ENCODE results near the gene FOXL3.

The FOXL3 gene

DNA sequence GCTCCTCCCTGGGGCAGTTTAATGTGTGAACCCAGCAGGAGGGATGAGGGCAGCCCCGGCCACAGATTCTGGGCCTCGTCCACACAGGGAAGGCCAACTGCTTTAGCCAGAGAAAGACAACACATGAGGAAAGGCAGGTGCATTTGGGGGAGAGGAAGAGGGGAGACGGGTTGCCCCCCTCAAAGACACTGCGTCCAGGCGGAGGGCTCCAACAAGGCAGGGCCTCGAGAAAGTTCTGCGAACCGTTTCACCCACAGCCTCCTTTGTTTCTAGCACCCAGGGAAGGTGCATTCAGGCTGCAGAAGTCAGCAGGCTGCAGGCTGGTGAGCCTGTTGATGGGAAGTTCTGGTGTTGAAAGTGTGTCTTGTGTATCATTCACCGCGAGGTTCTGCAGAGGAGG is 10.1 kb downstream of the FOXL3 start:
- Histone ChIP-seq H3K4me1 (ENCODE audit: control extremely low read depth in 1 of 4, control insufficient read depth in 4 of 4, insufficient read depth in 4 of 4, low read length in 3 of 4) (no peaks in the 10 kb centered on the region), H3K9me3 (ENCODE audit: control extremely low read depth in 1 of 5, control insufficient read depth in 4 of 5, insufficient read depth in 2 of 5, low read depth in 1 of 5, low read length in 4 of 5) (no peaks in the 10 kb centered on the region), H3K27ac (ENCODE audit: insufficient read depth in 1 of 2, low read depth in 1 of 2, low read length in 2 of 2, poor library complexity in 1 of 2, severe bottlenecking in 2 of 2) (no peak overlapping the region), H3K36me3 (ENCODE audit: control insufficient read depth in 4 of 4, insufficient read depth in 4 of 4, low read length in 3 of 4) (no peaks in the 10 kb centered on the region), H3K27me3 (replicated peaks in 2 of 5; ENCODE audit: control insufficient read depth in 4 of 5, insufficient read depth in 5 of 5, low read length in 4 of 5) (peaks cover 0 to 4% (median 0%) of the 10 kb centered on the region in 5 experiments), H3K4me3 (ENCODE audit: control insufficient read depth in 1 of 7, extremely low read depth in 1 of 7, insufficient read depth in 4 of 7, low read depth in 2 of 7, low read length in 6 of 7) (no peak overlapping the region)
- POLR2A ChIA-PET: no interaction called here
- CTCF ChIA-PET: no interaction called here
- 100% methylated on average over 4 of the region's 10 CpGs for whole genome bisulfite sequencing (ENCODE audit: insufficient coverage)
- no peak for DNase-seq

DNA sequence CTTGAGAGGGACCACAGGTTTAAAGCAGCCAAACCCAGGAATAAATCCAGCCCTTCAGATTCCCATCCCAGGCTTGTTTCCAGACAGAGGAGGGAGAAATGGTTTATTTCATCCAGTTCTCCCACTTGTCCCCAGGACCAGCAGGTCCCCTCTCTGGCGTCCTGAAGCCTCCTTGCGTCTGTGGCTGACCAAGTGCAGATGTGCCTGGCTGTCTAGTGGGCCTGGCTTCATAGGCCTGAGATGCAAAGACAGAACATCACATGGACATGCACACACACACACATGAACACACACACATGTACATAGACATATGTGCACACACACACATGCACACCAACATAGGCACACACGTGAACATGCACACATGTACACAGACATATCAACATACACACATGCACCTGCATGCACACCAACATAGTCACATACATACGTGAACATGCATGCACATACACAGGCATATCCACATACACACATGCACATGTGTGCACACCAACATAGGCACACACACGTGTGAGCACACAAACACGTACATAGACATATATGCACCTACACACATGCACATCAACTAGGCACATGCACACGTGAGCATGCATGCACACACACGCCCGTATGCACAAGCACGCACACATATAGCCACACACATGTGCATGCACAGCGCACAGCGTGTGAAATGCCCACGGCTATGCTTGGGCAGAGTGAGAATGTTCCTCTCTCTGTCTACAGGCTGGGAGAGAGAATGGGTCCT is 10.7 kb downstream of the FOXL3 start:
- ChIA-PET CTCF (no interaction called here), POLR2A (no interaction called here)
- WGBS (ENCODE audit: insufficient coverage): 99% methylated on average over 13 of the region's 13 CpGs
- Histone ChIP-seq H3K36me3 (ENCODE audit: control insufficient read depth in 4 of 4, insufficient read depth in 4 of 4, low read length in 3 of 4) (no peaks in the 10 kb centered on the region), H3K9me3 (ENCODE audit: control extremely low read depth in 1 of 5, control insufficient read depth in 4 of 5, insufficient read depth in 2 of 5, low read depth in 1 of 5, low read length in 4 of 5) (no peaks in the 10 kb centered on the region), H3K27me3 (replicated peaks in 2 of 5; ENCODE audit: control insufficient read depth in 4 of 5, insufficient read depth in 5 of 5, low read length in 4 of 5) (peaks cover 0 to 3% (median 0%) of the 10 kb centered on the region in 5 experiments), H3K4me1 (ENCODE audit: control extremely low read depth in 1 of 4, control insufficient read depth in 4 of 4, insufficient read depth in 4 of 4, low read length in 3 of 4) (no peaks in the 10 kb centered on the region), H3K4me3 (ENCODE audit: control insufficient read depth in 1 of 7, extremely low read depth in 1 of 7, insufficient read depth in 4 of 7, low read depth in 2 of 7, low read length in 6 of 7) (no peak overlapping the region), H3K27ac (ENCODE audit: insufficient read depth in 1 of 2, low read depth in 1 of 2, low read length in 2 of 2, poor library complexity in 1 of 2, severe bottlenecking in 2 of 2) (no peak overlapping the region)
- DNase-seq: no peak

DNA sequence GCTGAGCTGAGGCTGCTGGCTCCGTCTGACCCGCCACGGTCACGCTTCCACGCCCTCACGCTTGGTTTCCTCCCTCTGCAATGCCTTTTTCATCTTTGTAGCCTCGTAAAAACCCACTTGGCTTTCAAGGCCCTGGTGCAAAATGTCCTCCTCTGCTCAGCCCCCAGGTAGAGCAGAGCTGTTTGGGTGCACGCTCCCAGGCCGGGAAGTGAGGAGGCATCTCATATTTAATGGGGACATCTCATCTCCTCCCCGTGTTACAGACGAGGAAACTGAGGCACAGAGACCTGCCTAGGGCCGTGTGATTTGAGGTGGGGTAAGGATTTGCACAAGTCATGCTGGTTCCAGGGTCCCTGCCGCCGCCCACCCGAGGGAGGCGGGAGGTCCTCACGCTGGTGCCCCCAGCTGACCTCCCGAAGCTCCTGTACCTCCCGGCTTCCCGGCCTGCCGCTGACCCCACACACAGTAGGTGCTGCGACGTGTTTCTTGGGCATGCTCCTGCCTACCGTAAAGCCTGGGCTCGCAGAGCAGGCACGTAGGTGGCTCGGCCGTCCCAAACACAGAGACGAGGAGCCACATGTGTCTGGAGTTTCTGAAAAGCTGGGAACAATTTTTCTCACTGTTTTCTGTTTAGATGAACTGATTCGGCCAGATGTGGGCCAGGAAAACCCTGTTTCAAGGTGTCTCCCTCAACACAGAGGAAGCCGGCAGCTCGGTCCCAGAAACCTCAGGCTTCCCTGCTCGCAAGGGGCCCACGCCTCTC is 11.5 kb downstream of the FOXL3 start:
- peaks cover 0 to 3% (median 0%) of the 10 kb centered on the region in 5 experiments for H3K27me3 ChIP-seq (replicated peaks in 2 of 5; ENCODE audit: control insufficient read depth in 4 of 5, insufficient read depth in 5 of 5, low read length in 4 of 5)
- no peaks in the 10 kb centered on the region for H3K9me3 ChIP-seq (ENCODE audit: control extremely low read depth in 1 of 5, control insufficient read depth in 4 of 5, insufficient read depth in 2 of 5, low read depth in 1 of 5, low read length in 4 of 5)
- CTCF ChIA-PET: no interaction called here
- no peaks in the 10 kb centered on the region for H3K36me3 ChIP-seq (ENCODE audit: control insufficient read depth in 4 of 4, insufficient read depth in 4 of 4, low read length in 3 of 4)
- H3K27ac ChIP-seq (ENCODE audit: insufficient read depth in 1 of 2, low read depth in 1 of 2, low read length in 2 of 2, poor library complexity in 1 of 2, severe bottlenecking in 2 of 2): no peak overlapping the region
- WGBS (ENCODE audit: insufficient coverage): 94% methylated on average over 32 of the region's 34 CpGs
- no peaks in the 10 kb centered on the region for H3K4me1 ChIP-seq (ENCODE audit: control extremely low read depth in 1 of 4, control insufficient read depth in 4 of 4, insufficient read depth in 4 of 4, low read length in 3 of 4)
- POLR2A ChIA-PET: no interaction called here
- H3K4me3 ChIP-seq (ENCODE audit: control insufficient read depth in 1 of 7, extremely low read depth in 1 of 7, insufficient read depth in 4 of 7, low read depth in 2 of 7, low read length in 6 of 7): no peak overlapping the region
- DNase-seq: no peak

DNA sequence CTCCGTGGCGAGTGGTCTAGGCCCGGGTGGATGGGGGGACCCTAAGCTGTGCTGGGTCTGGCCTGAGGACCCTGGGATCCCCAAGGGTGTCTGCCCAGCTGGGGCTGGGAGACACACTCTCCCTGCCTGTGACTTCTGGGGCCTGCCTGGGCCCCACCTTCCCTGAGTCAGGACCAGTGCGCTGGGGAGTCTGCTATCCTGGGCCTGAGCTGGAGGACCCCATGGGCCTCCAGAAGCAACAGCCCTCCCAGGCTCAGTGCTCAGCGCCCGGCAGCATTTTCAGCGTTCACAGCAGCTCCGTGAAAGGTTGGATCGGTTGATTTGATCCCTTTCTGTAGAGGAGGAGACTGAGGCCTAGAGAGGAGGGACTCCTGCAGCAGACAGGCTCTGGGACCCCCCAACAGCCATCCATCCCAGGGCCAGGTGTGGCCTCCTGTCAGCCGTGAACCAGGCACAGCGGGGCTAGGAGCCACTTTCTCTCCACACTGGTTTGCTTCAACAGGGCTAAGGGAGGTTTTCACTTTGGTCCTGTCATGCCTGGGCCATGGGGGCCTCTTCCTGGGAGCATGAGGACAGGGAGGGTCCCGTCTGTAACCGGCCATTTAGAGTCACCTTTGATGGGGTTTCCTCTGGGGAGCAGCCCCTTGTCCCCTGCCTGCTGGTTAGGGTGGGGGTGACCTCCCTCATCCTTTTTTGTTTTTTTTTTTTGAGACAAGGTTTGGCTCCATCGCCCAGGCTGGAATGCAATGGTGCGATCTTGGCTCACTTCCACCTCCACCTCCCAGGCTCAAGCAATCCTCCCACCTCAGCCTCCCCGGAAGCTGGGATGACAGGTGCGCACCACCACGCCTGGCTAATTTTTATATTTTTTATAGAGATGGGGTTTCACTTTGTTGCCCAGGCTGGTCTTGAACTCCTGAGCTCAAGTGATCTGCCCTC is 12.4 kb downstream of the FOXL3 start:
- Histone ChIP-seq H3K4me1 (ENCODE audit: control extremely low read depth in 1 of 4, control insufficient read depth in 4 of 4, insufficient read depth in 4 of 4, low read length in 3 of 4) (no peaks in the 10 kb centered on the region), H3K9me3 (ENCODE audit: control extremely low read depth in 1 of 5, control insufficient read depth in 4 of 5, insufficient read depth in 2 of 5, low read depth in 1 of 5, low read length in 4 of 5) (no peaks in the 10 kb centered on the region), H3K27ac (ENCODE audit: insufficient read depth in 1 of 2, low read depth in 1 of 2, low read length in 2 of 2, poor library complexity in 1 of 2, severe bottlenecking in 2 of 2) (no peak overlapping the region), H3K36me3 (ENCODE audit: control insufficient read depth in 4 of 4, insufficient read depth in 4 of 4, low read length in 3 of 4) (no peaks in the 10 kb centered on the region), H3K27me3 (replicated peaks in 2 of 5; ENCODE audit: control insufficient read depth in 4 of 5, insufficient read depth in 5 of 5, low read length in 4 of 5) (peaks cover 0 to 3% (median 0%) of the 10 kb centered on the region in 5 experiments), H3K4me3 (ENCODE audit: control insufficient read depth in 1 of 7, extremely low read depth in 1 of 7, insufficient read depth in 4 of 7, low read depth in 2 of 7, low read length in 6 of 7) (no peak overlapping the region)
- POLR2A ChIA-PET: no interaction called here
- CTCF ChIA-PET: no interaction called here
- WGBS (ENCODE audit: insufficient coverage): 96% methylated on average over 13 of the region's 18 CpGs
- DNase-seq: no peak

GRCh38 chr7:303425-303824 is 13.5 kb downstream of the FOXL3 start:
- 96% methylated on average over 11 of the region's 11 CpGs for WGBS (ENCODE audit: insufficient coverage)

GRCh38 chr7:303884-304573 is 14.1 kb downstream of the FOXL3 start:
- 94% methylated on average over 21 of the region's 24 CpGs for WGBS (ENCODE audit: insufficient coverage)
- no peak for DNase-seq
- Histone ChIP-seq H3K36me3 (ENCODE audit: control insufficient read depth in 4 of 4, insufficient read depth in 4 of 4, low read length in 3 of 4) (no peaks in the 10 kb centered on the region), H3K27me3 (replicated peaks in 2 of 5; ENCODE audit: control insufficient read depth in 4 of 5, insufficient read depth in 5 of 5, low read length in 4 of 5) (no peaks in the 10 kb centered on the region), H3K4me1 (ENCODE audit: control extremely low read depth in 1 of 4, control insufficient read depth in 4 of 4, insufficient read depth in 4 of 4, low read length in 3 of 4) (no peaks in the 10 kb centered on the region), H3K4me3 (ENCODE audit: control insufficient read depth in 1 of 7, extremely low read depth in 1 of 7, insufficient read depth in 4 of 7, low read depth in 2 of 7, low read length in 6 of 7) (no peak overlapping the region), H3K27ac (ENCODE audit: insufficient read depth in 1 of 2, low read depth in 1 of 2, low read length in 2 of 2, poor library complexity in 1 of 2, severe bottlenecking in 2 of 2) (no peak overlapping the region), H3K9me3 (ENCODE audit: control extremely low read depth in 1 of 5, control insufficient read depth in 4 of 5, insufficient read depth in 2 of 5, low read depth in 1 of 5, low read length in 4 of 5) (peaks cover 0 to 6% (median 0%) of the 10 kb centered on the region in 5 experiments)
- ChIA-PET CTCF (interaction anchor here (0.7 kb wide), 1 partner anchor 460 kb away, joined by 3 read pairs; no protein-coding TSS in a partner anchor), POLR2A (no interaction called here)

More at GRCh38 chr7:303425-303824, 13.5 kb downstream of the FOXL3 start:
- H3K27me3 ChIP-seq (replicated peaks in 2 of 5; ENCODE audit: control insufficient read depth in 4 of 5, insufficient read depth in 5 of 5, low read length in 4 of 5): no peaks in the 10 kb centered on the region
- no peaks in the 10 kb centered on the region for H3K36me3 ChIP-seq (ENCODE audit: control insufficient read depth in 4 of 4, insufficient read depth in 4 of 4, low read length in 3 of 4)
- no peak overlapping the region for H3K4me3 ChIP-seq (ENCODE audit: control insufficient read depth in 1 of 7, extremely low read depth in 1 of 7, insufficient read depth in 4 of 7, low read depth in 2 of 7, low read length in 6 of 7)
- no peak overlapping the region for H3K27ac ChIP-seq (ENCODE audit: insufficient read depth in 1 of 2, low read depth in 1 of 2, low read length in 2 of 2, poor library complexity in 1 of 2, severe bottlenecking in 2 of 2)
- ChIA-PET POLR2A (no interaction called here), CTCF (interaction anchor here (0.7 kb wide), 1 partner anchor 461 kb away, joined by 3 read pairs; no protein-coding TSS in a partner anchor)
- no peaks in the 10 kb centered on the region for H3K4me1 ChIP-seq (ENCODE audit: control extremely low read depth in 1 of 4, control insufficient read depth in 4 of 4, insufficient read depth in 4 of 4, low read length in 3 of 4)
- H3K9me3 ChIP-seq (ENCODE audit: control extremely low read depth in 1 of 5, control insufficient read depth in 4 of 5, insufficient read depth in 2 of 5, low read depth in 1 of 5, low read length in 4 of 5): peaks cover 0 to 6% (median 0%) of the 10 kb centered on the region in 5 experiments
- DNase-seq: no peak

Data from common myeloid progenitor, CD34-positive (primary cell).